NK-92 (cell line): Measurements from ENCODE around the gene MBD4.
"Not testable (repeated sequence)": the region's sequence is repeated elsewhere in the genome, so short reads cannot be mapped to it uniquely, and the experiment has no call there.

Experiments used
- DNase-seq: peaks from one replicate; lab custom pipeline; 2025; ENCODE audit not compliant: unreplicated experiment; lab: John Stamatoyannopoulos, UW

MBD4 gene

DNA sequence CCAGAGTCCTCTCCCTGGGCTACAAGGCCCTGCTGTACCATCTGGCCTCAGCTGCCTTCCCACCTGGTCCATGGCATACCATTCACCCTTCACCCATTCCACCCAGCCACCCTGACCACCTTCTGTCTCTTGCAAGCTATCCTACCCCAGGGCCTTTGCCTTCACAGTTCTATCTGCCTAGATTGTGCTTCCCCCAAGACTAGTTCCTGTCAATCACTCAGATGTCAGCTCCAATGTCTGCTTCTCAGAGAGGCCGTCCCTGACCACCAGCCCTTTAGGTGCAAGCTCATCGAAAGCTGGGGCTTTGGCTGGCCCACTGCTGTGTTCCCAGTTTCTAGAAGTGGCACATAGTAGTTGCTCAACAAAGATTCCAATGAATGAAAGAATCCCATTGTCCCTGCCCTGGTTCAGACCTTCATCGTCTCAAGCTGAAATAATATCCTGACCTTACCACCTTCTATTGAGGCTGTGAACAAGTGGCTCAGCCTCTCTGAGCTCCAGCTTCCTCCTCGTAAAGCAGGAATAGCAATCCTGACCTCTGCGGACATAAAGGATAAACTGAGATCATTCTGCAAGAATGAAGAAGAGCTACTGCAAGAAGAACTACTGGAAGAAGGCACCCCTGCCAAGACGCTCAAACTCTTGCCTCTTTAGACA, 27.1 kb downstream of the MBD4 start:
- DNase-seq = no peak

DNA sequence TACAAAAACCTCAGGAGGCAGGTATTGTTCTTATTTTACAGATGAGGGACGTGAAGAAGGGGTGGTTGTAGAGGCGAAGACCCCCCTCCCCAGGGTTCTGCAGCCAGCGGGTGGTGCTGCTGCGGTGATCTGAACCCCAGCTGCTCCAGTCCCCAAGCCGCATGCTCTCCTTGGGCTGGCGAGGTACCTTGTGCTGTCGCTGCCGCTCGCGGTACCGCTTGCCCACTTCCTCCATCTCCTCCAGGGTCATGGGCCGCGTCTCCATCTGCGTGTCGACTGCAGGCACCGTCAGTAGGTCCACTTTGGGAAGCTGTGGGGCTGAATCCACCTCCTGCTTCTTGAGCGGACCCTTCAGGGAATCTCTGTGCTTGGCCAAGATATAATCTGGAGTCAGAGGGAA, 28.8 kb downstream of the MBD4 start:
- DNase-seq = no peak

DNA sequence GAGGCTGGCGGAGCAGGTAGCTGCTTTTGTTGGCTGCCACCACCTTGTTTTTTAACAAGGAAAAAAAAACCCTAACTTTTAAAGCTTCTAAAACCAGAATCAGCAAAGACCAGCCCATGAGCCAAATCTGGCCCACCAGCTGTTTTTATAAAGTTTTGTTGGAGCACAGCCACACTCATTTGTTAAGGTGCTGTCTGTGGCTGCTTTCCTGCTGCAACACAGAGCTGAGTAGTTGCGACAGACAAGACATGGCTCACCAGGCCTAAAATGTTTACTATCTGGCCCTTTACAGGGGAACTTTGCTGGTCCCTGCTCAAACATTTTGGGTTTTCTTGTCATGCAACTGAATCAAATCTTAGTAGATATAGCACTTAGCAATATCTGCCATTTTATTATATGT, 30.2 kb downstream of the MBD4 start:
- DNase-seq = no peak

DNA sequence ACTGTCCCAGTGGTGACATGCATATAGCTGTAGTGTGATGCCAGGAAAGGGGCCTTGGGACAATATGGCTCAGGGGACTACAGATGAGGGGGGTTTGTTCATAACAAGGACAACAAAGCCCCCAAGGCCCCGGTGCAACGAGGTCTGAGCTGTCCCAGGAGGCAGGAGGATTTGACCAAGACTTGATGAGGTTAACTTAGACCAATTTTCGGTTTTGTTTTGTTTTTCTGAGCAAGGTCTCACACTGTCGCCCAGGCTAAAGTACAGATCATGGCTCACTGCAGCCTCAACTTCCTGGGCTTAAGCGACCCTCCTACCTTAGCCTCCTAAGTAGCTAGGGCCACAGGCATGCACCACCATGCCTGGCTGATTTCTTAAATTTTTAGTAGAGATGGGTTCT, 35.1 kb downstream of the MBD4 start:
- DNase-seq = no peak

DNA sequence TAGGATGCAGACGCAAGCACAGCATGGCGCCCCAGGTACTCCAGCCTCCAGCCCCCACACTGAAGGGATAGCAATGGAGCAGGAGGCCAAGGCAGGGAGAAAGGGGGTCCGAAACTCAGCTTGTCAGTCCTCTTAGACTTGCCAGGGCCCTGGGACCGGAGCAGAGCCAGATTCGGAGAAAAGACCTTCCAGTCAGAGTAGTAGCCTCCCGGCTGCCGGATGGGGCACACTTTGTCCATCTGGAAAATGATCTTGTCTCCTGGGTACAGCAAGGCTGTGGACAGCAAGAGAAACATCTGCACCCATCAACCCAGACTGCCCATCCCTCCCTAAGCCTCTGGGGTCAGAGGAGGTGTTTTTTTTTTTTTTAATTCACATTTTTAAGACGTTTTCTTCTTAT, 35.6 kb downstream of the MBD4 start:
- no peak for DNase-seq

DNA sequence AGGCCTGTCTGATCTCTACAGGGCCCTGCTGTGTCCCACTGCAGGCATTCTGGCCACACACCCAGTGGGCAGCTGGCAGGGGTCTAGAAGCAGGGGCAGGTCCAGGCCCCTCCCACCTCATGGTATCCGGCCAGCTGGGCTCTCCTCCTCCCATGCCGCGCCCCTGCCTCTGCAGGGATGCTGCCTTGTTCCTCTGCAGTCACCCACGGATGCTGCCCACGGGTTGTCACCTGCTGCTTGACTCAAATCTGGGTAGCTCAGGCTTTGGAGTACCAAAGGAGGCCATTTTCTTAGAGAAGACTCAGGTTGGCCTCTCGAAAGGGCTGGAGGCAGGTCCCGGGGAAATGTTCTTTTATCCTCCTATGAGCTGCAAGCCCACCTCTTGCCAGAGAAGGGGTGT, 36.3 kb downstream of the MBD4 start:
- DNase-seq = no peak

DNA sequence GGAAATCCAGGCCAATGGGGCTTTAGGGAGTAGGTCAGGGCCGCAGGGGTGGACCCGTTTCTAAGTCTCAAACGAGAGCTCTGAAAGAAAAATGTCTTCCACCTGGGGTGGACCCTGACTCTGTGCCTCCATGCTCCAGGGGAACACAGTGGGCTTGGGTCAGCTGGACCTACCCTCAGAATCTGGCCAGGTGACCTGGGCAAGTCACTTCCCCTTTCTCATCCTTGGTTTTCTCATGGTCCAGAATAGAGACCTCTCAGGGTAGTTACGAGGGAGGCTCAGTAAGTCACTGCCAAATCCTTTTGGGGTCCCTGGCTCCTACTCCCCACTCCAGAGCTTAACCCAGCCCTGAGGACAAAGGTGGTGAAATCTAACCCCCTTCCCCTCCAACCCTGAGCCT, 37.1 kb downstream of the MBD4 start:
- DNase-seq = no peak

DNA sequence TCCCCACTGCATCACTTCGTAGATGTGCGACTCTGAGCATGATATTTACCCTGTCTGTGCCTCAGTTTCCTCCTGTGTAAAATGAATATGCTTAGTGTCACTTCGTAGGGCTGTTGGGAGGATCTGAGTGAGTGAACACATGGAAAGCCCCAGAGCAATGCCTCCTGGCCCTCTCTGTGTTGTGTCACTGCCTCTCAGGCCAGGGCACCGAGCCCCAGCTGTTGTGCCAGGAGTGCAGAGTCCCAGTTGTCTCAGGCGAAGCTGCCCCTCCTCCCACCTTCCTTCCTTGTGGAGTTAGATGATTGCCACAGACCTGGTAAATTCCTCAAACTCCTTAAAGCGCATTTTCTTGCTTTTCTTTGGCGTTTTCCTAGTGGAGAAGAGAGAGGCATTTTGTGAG, 37.5 kb downstream of the MBD4 start:
- no peak for DNase-seq

DNA sequence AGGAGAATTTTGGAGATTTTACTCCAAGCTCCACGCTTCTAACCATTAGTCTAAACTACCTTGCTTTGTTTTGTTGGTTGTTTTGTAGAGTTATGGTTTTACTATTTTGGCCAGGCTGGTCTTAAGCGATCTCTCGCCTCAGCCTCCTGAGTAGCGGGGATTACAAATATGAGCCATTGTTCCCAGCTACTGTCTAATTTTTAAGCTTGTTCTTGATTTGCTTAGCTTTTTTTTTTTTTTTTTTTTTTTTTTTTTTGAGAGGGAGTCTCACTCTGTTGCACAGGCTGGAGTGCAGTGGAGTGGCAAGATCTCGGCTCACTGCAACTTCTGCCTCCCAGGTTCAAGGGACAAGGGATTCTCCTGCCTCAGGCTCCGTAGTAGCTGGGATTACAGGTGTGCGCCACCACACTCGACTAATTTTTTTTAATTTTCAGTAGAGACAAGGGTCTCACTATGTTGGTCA, 39.8 kb downstream of the MBD4 start:
- DNase-seq = no peak

DNA sequence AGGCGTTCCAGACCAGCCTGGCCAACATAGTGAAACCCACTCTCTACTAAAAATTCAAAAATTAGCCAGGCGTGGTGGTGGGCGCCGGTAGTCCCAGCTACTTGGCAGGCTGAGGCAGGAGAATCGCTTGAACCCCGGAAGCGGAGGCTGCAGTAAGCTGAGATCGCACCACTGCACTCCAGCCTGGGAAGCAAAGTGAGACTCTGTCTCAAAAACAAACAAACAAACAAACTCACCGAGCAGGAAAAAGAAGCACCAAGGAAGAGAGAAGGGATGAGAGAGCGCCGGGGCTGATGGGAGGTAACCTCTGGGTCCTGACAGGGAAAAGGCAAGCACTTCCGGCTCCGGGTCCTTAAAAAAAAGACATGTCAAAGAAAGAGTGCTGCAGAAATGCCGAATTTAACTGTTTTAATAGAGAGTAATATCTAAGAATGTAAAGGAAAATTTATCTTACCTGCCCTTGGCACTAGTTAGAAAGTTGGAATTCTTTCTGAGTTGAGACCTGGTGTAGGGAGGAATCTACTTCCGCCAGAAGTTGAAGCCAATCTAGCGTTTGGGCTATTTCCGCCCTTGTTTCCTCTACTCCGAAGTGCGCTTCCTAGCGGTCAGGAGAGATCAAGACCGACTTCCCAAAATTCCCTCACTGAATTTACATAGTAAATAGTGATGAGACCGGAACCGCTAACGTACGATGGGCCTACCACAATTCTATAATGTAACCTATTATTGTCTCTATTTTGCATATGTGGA, 40.4 kb downstream of the MBD4 start:
- no peak for DNase-seq

DNA sequence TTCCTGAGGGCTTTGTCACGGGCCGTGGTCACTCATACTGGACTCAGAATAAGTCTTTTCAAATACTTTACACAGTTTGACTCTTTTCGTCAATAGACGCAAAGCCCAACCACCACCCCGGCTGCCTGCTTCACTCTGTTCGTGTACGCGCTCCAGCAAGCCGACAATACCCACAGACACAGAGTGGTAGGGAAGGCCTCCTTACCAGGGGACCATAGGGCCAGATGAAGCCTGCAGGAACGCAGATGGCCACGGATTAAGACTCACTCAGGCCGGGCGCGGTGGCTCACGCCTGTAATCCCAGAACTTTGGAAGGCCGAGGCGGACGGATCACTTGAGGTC, 41.0 kb downstream of the MBD4 start:
- DNase-seq = no peak

DNA sequence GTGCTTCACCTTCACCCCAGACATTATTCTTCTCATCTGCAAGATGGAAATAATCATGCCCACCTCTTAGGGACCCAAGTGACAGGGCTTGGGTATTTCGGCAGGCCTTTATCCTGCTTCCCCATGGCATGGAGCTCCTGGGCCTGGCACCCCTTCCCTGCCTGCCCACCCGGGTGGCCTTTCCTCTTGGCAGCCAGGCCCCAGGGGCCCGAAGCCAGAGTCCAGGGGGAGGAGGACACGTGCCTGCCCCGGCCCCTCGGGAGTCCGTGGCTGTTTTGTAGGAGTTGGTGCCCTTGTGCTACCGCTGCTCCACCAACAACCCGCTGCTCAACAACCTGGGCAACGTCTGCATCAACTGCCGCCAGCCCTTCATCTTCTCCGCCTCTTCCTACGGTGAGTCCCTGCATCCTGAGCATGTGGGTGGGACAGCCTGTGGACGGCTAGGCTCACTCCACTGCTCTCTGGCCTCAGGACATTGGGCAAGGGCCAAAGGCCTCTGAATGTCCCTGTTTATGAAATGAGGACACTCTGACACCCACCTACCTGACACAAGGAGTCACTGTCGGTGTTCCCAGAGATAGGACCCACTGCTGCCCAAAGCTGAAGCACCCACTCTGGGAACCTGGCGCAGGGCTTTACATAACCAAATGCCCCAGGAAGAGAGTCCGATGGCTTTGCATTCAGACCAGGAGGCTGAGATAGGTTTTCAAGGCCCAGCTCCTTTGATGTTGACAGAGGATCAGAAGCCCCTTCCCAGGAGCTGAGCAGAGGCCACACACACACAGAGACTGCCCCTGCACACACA, 45.8 kb downstream of the MBD4 start:
- DNase-seq = not testable (repeated sequence)

DNA sequence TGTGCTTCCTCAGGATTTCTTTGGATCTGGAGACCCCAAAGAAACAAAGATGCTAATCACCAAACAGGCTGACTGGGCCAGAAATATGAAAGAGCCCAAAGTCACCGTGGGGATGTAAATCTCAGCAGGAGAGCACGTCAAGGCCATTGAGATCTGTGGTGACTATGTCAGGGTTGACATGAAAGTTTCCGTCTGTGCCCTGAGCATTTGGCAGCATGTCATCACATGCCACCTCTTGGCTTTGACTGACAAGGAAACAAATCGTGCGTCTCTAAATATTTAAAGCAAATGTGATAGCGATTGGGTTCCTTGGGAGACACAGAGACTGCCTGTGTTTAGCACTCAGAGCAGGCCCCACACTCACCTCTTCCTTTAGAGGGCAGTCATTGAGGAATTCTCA, 46.5 kb downstream of the MBD4 start:
- DNase-seq = no peak

DNA sequence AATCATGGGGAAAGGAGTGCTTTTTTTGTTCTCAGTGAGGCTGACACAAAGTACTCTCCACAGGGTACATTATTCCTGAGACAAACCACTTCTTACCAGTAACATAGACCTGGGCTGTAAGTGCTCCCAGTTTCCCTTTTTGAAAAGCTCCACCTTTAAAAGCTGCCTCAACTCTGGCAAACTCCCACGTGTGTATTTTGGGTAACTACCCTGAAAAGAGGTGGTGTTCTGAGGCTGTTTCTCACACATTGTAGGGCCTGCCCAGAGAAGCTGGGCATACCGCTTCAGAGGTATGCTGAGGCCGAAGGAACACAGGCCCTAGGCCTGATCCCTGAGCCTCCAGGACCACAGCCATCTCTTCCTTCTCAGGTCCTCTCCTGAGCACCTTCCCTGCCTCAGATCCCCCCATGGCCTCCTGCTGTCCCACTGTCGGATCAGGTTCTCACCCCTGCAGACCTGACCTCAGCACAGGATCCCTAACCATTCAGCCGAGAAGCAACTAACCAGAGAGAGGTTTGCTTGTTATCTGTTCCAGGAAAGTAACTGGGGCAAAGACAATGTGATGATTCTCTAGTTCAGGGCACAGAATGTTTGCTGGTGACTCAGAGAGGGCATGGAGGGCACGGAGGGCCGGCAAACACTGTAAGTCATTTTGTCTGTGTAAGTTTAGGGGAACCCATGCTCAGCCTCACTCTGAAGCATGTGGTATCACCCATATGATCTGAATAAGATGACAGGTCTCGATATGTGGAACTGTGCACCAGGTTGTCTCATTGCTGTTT, 47.5 kb downstream of the MBD4 start:
- DNase-seq = not testable (repeated sequence)

DNA sequence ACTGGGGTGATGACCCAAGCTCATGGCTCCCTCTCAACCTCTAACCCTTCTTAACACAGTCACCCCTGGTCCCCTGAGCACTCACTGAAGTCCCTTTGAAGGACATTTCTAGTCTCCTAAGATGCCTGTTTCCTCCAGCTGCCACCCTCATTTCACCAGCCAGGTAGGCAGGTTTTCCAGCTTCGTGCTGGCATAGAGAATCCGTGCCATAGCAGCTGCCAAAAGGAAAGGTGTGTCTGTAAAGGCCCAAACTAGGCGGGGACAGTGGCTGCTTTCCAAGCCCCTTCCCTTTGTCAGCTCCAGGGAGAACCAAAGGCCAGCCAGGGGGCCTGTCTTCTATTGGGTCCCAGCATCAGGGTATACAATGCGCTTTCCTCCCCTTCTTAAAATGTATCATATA, 48.2 kb downstream of the MBD4 start:
- not testable (repeated sequence) for DNase-seq

DNA sequence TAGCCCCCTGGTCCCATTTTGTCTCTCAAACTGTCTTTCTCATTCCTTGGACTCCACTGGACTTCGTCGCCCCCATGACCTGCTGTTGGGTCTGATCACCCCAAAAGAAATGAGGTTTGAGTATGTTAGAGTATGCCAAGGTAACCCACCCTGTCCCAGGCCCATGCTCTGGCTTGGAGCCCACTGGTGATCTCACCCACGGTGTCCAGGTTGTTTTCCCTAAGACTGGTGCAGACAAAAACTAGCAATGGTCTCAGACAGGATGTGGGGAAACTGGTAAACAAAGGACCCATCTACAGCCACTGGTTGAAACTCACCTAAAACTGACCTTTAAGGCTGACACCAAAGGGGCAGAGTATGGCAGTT, 50.2 kb downstream of the MBD4 start:
- no peak for DNase-seq

DNA sequence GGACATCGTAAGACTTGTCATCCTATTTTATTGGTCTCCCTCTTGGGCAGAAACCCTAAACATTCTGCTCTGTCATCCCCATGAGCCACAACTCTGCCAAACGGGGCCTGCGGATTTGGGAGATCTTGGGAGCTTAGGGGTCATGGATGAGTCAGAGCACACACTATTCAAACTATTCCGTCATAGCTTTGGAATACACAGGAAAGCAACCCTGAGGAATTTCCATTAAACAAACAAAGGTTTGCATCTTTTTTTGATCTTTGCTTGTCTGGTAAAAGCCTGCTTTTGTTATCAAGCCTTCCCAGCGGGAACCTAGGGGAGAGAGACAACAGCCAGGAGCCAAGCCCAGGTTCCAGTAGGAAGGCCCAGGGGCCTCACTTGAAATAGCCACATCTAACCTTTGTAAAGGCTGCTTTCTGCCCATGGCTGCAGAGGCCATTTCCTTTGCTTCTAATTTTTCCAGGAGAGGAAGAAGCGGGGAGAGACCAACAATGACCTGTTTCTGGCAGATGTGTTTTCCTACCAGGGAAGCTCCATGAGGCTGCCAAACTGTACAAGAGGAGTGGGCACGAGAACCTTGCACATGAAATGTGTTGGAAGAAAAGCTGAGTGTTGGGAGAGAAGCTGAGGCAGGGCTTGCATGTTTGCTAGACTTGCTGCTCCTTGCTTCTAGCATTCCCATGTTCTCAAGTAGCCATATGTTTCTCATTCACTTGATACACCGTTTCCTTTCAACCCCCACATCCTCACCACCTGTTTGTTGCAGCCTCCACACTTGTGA, 50.8 kb downstream of the MBD4 start:
- not testable (repeated sequence) for DNase-seq

DNA sequence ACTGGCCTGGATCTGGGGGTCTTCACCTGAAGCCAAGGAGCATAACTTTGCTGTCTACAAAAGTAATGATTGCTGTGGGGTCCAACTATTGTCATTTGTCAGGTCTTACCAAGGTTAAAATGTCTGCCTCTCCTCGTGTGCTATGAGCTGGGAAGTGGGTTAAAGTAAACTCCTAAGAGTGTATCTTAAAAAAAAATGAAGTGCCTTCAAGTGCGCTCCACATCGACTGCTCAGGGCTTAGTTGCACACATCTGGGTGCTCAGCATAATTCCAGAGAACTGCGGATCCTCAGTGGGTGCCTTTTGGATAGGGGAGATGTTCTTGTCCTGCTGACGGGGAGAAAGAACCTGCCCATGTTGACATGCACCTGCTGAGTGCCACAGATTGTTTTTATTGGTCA, 52.3 kb downstream of the MBD4 start:
- DNase-seq = no peak

DNA sequence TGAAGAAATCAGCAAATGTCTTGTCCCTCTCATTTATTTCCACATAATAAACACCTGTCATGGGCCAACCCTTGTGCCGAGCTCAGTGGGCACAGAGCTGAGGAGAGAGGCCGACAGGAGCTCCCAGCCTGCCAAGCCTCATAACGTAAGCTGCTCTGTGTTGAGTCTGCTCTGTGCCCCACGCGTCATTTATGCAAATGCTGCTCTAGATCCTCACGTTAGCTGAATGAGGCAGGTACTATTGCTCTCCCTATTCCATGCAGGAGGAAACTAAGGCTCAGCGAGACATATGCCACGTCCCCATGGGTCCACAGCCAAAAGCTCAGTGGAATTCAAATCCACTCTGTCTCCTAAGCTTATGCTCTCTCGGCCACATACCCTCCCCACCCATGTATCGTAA, 52.8 kb downstream of the MBD4 start:
- DNase-seq = no peak

DNA sequence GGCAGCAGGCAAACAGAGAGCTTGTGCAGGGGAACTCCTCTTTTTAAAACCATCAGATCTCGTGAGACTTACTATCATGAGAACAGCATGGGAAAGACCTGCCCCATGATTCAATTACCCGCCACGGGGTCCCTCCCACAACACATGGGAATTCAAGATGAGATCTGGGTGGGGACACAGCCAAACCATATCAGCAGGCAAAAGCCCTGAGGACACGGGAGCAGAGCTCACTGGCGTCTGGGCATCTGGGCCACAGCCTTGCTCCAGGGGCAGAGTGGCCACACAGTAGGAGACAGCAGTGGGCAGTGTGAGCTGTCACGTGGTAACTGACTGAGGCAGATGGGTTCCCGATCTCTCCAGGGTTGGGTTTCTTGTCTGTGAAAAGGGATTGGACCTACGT, 54.2 kb downstream of the MBD4 start:
- DNase-seq = not testable (repeated sequence)
